Measurements from ENCODE around the gene STX19.
A peak's percentile ranks its signal among the peaks of the same experiment; 100 is the strongest.

Gene STX19

DNA sequence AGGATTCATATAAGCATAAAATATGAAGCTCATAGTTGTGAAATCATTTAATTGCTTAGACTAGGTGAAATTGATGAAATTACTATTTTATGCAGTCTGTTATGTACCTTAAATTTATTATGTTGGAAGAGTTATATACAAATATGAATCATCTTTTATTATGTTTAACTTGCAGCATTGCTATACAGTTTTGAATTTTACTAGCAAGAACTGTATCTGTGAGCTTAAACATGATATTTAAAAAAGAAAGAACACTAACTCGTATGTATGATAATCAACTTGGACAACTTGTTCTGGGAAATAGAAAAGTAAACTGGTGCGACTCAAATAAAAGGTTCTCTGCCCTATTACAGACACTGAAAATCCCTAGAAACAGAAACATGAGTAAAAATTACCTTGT, 1.8 kb downstream of the STX19 start:
- no peak for DNase-seq

DNA sequence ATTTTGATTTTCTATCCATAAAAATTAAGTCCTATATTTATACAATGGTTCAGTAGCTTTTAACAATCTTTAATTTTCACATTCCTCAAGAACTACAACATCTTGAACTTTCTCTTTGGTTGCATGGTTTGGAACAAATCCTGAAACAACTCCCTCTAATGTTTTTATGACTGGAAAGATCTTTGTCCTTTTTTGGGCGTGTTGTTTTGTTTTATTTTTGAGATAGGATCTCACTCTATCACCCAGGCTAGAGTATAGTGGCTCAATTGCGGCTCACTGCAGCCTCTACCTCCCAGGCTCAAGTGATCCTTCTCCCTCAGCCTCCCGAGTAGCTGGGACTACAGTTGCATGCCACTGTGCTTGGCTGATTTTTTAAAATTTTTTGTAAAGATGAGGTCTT, 4.0 kb downstream of the STX19 start:
- no peak for DNase-seq

DNA sequence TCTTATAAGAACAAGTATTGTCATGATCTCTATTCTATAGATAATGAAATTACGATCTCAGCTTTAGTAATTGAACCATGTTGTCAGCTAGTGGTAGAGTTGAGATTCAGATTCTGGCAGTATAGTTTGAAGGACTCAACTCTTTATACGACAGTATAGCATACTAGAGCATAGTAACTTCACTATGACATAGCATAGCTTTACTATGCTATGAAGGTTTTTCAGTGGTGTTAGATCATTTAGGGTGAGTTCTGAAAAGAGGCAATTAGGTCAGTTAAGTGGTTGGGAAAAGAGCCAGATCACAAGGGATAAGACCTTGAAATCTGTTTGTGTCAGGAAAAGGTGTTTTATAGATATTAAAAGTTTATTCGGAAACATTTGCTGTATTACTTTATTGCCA, 8.1 kb downstream of the STX19 start:
- DNase-seq: no peak

DNA sequence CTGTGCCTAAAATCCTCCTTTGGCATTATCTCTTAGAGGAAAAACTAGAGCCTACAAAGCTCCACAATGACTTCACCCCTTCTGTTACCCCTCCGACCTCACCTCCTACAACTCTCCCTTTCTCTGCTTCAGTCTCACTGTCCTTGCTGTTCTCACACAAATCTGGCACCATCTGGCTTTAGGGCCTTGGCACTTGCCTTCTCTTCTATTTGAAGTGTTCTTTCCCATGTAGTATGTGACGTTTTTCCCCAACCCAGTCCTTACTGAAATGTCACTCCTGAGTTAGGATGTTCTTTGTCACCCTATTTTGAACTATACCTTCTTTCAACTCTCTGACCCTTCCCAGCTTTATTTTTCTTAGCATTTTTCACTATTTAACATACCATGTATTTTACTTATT, 8.7 kb downstream of the STX19 start:
- DNase-seq: no peak

DNA sequence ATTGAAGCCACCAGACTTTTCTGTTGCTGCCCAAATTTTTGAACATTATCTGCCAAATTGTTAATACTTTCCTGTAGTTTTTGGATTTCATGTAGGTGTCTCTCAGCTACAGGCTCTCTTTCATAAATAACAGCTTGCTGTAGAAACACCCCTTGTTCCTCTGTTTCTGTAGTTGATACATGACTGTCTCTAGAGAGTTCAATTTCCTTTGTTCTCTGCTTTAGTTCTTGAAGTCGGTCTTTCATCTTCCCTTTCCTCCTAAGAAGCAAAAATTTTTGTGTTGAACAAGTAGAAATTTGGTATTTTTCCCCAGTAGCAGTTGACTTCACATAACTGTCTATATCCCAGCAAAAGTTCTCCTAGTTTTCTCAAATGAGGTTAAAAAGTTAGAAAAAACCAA, 13.4 kb downstream of the STX19 start:
- no peak for DNase-seq

DNA sequence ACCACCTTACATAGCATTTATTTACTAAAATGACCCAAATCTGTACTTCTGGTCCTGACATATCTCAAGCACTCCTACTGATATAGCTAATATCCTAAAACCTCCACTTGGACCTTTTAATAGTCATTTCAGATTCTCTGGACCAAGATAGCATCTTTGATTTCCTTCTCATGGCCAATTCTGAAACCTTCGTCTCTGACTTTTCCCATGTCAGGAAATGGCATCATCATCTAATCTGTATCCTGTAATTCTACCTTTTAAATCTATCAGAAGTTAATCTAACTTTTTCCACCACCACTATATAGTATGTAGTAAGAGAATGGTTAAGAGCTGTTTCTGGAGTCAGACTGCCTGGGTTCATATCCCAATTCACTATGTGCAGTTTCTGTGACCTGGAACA, 16.2 kb downstream of the STX19 start:
- no peak for DNase-seq

DNA sequence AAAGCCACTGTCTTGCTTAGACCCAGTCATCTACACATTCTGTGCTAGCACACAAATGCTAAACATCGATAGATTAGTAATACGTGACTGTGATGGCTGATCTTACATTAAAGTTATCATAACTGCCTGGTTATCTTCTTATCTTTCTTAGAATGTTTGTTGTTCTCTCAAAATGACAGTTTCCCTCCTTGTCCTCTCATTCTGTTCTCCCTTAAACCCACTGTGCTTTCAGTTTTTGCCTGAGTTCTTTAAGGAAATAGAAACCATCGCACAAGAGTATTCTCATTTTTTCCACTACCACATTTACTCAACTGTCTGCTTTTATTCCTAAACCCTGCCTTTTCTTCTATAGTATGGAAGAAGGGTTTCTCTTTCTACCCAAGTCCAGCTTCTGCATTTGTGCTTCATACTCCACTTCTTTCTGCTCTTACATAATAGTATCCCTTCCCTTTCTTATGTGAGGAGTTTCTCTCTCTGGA, 17.1 kb downstream of the STX19 start:
- peak; percentile 88 for DNase-seq

DNA sequence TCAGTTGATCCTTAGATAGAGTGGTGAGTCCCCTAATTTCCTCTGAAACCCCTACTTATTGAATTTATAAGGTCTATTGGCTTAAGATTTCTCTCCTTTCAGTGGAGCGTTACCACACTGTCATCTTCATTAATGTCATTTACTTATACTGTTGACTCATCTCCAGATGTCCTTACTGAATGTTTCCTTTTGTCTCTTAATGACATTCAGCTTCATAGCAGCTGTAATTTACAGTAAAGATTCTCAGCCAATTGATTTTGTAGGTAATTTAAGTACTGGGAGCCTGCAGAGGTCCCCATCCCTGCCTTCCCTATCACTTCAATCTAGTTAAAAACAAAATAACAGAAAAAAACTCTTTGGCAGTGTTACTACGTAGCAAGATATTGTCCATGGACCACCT, 18.8 kb downstream of the STX19 start:
- no peak for DNase-seq

DNA sequence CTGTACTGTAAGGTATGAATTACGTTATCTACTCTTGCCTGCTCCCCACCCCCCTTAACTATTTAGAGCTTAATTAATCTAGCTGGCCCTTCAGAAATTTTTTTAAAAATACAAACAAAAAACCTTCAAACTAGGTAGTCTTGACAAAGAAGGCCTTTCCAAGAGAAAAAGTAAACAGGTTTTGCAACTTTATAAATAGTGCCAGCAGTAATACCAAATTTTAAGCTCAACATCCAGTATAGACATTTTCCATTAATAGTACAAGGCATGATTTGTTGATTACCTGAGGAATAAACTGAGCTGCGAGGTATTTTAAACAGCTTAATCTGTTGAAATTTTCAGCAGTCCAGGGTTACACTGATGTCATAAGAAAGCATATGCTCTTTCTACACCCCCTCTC, 20.1 kb downstream of the STX19 start:
- DNase-seq: no peak

DNA sequence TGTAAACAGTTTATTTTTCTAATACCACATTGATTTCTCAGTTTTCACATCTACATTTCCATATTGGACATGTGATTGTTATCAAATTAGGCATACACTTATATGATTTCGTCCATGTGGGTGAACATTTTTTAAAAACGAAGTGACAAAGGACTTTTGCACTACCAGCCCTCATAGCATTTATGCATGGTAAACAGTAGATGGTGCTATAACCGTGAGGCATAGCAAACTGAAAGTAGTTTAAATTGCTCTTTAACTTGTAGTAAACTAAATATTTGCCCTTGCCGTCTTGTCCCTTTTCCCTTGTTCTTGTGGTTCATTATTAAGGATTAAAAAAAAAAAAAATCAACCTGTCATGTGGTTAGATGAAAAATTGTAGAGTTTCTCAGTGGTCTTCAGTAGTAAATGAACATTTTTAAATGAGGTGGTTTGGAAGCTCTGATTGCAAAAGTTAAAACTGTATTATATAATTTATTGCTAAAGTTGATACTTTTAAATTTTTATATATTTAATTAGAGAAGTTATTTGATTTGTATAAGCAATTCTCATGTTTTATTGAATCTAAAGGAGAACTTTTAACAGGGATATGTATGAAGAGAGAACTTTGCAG, 24.0 kb downstream of the STX19 start:
- peak; percentile 77 for DNase-seq

DNA sequence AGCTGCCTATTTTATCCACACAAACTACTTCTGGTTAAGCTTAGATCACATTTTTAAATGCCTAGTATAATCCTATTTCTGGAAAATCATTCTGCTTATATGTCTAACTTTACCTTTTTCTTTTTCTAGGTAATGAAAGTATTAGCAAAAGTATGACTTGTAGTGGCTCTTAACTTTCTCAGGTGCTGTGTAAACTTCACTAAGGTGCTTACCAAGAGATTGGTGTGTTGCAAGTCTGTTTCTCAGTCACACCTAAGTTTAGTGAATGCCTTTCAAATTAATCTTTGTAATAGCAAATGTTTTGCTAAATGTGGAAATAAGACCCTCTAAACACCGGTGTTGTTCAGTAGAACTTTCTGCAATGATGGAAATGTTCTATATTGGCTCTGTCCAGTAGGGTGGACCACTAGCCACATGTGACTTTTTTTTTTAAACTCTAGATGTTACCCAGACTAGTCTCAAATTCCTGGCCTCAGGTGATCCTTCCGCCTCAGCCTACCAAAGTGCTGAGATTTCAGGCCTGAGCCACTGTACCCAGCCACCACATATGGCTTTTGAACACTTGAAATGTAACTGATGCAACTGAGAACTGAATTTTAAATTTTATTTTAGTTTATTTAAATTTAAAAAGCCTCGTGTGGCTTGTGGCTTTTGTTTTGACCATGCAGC, 26.4 kb downstream of the STX19 start:
- no peak for DNase-seq

DNA sequence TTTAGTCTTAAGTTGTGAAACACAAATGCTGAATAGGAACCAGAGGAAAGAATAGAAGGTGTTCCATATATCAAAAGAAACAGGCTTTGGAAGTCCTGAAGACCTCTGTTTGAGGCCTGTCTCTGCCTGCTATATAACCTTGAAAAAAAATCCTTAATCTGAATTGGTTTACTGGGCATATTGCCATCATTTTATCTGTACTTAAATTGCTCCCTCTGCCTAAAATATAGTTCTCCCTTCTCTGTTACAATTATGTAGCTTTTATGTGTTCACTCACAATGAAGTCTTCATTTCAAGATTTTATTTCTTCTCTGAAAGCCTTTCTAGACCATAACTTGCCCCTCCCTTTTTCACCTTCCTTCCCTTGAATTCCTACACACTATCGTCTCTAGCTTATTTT, 27.2 kb downstream of the STX19 start:
- no peak for DNase-seq

DNA sequence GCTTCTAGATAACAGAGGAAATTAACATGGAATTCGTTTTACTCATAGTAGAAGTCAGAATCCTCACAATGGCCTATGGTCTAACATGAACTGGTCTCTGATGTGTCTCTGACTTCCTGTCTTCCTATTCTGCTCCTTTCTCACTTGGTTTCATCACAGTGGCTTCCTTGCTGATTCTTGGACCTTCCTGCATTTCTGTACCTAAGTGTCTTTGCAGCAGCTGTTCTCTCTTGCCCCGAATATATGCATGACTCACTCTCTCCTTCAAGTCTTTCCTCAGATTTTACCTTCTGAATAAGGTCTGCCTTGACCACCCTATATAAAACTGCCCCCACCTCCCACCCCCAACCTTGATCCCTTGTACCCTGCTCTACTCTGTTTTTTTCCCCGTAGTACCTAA, 34.3 kb downstream of the STX19 start:
- no peak for DNase-seq

DNA sequence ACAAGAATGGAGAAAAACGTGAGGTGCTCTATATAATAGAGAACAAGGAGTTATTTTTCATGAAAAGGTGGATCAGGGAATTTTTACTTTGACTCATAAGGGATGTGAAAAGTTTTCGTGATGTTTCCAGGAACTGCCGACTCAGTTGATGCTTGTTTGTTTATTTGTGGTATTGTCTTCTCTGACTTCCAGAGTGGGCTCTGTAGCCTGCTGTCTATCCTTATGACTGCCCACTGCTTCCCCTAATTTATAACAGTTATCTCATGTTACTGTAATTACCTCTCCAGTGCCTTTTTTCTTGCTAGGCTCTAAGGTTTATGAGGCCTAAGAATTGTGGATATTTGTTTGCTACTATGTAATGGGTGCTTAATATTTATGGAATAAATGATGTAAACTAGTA, 36.2 kb downstream of the STX19 start:
- no peak for DNase-seq

DNA sequence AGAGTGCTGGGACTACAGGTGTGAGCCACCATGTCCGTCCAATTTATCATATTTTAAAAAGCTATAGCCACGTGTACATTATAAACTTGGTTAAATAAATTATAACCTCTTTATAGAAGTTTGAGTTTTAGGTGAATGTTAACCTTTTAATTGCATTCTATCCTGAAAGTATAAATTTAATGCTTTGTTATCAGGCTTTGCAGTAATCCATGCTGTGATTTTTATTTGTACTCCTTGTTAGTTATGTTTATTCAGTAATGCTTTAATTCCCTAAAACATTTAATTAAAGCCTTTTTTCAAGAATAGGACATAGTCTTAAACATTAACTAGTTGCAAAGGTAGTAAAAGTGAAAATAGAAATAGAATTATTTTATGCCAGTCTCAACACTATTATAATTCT, 36.8 kb downstream of the STX19 start:
- DNase-seq: no peak

DNA sequence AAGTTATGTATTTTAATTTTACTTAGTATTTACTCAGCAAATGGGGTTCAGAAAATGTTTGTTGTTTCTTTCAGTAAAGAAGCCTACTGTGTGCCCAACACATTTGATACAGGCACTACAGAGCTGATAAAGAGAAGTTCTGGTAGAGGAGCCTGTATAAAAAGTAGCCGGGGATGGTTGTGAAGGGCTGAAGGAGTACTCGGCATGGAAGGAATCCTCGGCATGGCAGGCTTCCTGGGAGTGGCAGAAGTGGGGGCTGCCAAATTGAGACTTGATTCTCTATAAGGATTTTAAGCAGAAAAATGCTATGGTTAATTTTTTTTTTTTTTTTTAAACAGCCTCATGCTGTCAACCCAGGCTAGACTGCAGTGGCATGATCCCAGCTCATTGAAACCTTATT, 39.2 kb downstream of the STX19 start:
- no peak for DNase-seq

DNA sequence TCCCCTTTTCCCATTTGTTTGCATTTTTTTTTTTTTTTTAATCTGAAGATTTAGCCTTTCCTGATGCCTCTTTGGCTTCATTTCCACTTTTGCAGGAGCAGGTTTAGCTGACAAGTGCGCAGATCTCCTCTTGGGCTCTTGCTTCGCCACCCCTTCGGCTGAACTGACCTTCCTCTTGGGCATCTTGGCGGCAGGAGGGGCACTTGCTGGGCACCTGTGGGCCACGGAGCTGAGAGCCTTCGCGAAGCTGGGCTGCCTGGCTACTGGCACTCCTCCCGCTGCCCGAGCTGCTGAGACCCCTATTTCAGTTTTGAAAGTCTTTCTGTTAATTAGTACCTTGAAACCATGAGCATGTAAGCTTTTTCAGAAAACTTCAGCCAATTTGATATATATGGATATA, 39.6 kb downstream of the STX19 start:
- no peak for DNase-seq

DNA sequence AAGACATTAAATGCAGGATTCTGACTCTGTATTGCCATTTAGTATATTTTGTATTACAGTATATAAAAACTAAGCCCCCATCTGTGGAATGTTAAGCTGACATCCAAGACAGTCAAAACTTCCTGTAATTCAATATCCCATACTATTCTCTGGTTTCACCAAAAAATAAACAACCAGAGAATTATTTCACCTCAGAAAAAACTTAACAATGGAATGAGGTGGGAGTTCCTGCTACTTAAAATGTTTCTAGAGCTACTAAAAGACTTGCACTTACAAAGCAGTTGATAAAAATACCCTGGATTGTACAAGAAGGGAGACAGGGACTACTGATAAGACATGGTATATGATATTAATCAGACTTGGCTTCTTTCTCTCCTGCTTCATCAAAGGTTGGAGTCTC, 40.1 kb downstream of the STX19 start:
- DNase-seq: no peak

DNA sequence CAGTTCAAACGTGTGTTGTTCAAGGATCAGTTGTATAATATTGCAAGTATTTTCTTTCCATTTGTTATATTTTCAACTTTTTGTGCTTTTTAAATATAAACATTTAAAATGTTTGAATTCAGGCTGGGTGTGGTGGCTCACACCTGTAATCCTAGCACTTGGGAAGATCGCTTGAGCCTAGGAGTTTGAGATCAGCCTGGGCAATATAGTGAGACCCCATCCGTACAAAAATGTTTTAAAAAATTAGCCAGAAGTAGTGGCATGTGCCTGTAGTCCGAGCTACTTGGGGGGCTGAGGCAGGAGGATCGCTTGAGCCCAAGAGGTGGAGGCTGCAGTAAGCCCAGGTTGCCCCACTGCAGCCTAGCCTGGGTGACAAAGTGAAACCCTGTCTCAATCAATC, 43.8 kb downstream of the STX19 start:
- DNase-seq: no peak

DNA sequence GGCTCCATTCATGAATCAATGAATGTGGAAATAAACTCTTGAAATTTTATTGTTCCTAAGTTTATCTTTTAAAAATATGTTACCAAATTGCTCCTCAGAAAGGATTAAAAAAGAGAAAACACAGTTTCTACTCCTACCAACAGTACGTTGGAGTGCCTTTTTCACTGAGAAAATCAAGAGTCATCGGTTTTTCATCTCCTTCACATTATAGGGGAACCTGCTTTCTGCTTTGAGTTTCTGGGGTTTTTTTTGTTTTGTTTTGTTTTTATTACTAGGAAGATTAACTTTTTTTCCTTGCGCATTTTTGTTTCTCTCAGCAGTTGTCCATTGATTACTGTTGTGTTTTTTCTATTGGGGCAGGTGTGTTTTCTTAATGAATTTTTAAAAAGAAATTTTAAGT, 45.0 kb downstream of the STX19 start:
- DNase-seq: no peak

DNA sequence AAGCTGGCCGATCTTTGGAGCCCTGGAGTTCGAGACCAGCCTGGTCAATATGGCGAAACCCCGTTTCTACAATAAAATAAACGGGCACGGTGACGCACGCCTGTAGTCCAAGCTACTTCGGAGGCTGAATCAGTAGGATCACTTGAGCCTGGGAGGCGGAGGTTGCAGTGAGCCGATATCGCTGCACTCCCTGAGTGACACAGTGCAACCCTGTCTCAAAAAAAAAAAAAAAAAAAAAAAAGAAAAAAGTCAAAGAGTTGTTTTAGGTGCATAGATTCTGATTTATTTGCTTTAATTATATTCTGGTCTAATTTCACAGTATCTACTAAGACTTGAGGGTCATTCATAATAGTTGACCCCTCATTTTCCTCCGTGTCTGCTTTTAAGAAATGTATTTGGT, 46.7 kb downstream of the STX19 start:
- no peak for DNase-seq

DNA sequence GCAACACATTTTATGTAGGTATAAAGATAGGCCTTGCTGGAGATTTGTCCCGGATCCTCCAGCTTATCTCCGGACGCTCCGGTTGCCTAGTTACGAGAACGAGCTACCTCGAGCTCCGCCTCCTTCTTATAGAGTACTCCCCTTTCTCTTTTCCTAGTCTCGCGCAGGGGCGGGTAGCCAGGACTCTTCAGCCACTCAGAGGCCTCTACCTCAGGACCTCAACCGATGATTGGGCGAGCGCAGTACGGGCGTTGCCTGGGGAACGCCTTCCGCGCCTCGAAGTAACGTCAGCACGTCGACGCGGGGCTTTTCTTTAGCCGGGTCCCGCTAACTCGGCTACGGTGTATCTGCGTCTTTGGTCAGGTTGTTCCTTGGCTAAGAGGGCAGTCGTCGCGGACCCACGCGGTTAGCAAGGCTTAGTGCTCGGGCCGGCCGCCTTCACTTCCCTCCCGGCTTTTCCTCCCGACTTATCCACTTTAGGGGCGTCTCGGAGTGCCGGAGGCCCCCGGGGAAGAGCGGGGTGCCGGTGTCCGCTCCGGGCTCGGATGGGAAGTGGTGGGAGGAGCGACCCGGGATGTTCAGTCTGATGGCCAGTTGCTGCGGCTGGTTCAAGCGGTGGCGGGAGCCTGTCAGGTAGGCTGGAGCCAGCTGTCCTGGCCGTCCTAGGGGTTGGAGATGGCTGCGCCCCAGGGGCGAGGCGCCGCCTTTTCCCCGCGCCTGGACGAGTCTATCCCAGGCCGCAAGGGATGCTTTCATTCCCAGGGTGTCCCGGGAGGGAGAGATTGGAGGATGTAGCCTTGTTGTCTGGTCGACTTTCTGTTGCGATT, 48.3 kb downstream of the STX19 start, which contains the start of gene ARL13B:
ARL13B (plus strand) TSS at position 306 of the 827 bp plus-strand sequence; CDS start at position 575, 269 bp downstream.
- peak; percentile 99 for DNase-seq

DNA sequence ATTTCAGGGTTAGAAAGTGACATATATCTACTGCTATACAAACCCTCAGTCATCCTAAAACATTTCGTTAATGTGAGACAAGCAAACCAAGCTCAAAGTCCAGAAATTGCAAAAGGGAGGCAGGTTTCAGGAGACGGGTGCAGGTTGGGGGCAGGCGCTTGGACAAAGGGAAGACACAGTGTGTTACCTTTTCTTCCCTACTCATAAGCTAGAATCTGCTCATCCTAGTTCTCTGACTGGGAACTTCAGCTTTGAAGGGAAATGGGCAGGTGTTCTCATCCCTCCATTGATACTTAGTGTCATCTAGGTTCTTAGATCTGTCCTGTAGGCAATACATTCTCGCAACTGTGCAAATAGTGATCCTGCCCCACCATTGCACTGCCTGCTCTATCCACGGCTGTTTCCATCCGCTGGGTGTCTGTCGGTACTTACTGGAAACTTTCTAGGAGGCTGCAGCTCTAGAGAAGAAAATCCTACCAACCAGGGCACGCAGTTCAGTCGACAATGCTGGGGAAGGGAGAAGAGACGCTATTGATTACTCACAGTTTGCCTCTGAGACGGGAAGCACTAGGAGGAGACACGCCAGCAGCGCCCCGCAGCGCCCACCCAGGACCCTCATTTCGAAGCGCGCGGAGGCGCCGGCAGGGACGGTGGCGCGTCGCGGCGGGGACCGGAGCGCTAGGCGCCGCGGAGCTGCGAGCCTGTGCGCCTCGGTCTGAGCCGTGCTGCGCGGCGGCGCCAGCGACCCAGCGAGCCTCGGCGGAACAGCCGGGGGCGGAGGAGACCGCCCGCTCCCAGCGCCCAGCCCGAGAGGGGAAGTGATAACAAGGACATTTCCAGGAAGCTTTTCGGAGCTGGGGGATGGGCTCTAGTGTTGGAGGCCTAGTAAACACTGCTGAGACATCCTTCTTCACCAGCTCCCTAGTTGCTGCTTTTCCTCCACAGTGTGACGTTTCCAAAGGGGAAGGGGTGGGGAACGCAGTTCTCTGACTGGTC, 55.0 kb downstream of the STX19 start, which contains the start of gene PROS1:
PROS1 (minus strand) TSS at position 766 of the 996 bp plus-strand sequence; CDS start at position 619, 147 bp downstream.
- DNase-seq: peak; percentile 81

All from inflammatory macrophage treated with lipopolysaccharide for 4 hours (primary cell).